Lower leg skin (tissue), 4 donors: ENCODE results near the gene LRP6. TPM values are rescaled to one million over a fixed set of nuclear protein-coding genes. Genes with fewer than 3 reads are reported as not detected.

ENCODE experiments used
- DNase-seq, 2 donors: peaks; one replicate each; pipeline ENCODE4 v3.0.0-alpha.2; 2019; ENCODE audit warnings: low spot score in 2 of 2
- H3K4me3 ChIP-seq: fragments of 200-600 bp; sonication (generic); 2 replicates; pipeline ENCODE4 v1.5.1; 2017; ENCODE audit warnings: mild to moderate bottlenecking, low read depth; ENCODE audit not compliant: poor library complexity, severe bottlenecking
- CTCF ChIP-seq, 3 donors: fragments of 450-650 bp; IDR thresholded peaks; one replicate each; pipeline ENCODE4 v1.5.1; 2016; ENCODE audit warnings: antibody characterized with exemption in 3 of 3, mild to moderate bottlenecking in 3 of 3, moderate library complexity in 2 of 3
- POLR2A ChIP-seq, 2 donors: fragments of 450-650 bp; IDR thresholded peaks; one replicate each; pipeline ENCODE4 v1.6.1; 2016 to 2017; ENCODE audit warnings: antibody characterized with exemption in 2 of 2, mild to moderate bottlenecking in 1 of 2, moderate library complexity in 1 of 2
- WGBS, 2 donors: methylation state at CpG; one replicate each; pipeline ENCODE4 v1.1.5; 2018; 5-methylcytosine and 5-hydroxymethylcytosine counted together
- intact Hi-C: fragments of 100-400 bp; cut with DNase I; formaldehyde crosslinking; loops from one replicate; pipeline ENCODE4 v1.15.0; 2023; ENCODE audit warnings: low total_unique reads
- total RNA-seq, 4 donors: library from RNA; depleted of rRNA; stranded (reverse); fragments of >200 nt; gene quantifications; one replicate each; pipeline ENCODE4 v1.1.0, GENCODE V29; 2016

LRP6 gene
- total RNA-seq, 4 donors from 2014 or later, result 19.6 to 37.3 (median 26.1) TPM

- intact Hi-C loops, result no loop called here
- 81 to 86% methylated on average over 3 of the region's 3 CpGs for WGBS, 2 donors
- H3K4me3 ChIP-seq, result no peak overlapping the region
- no peak for DNase-seq
- no peak for TF ChIP-seq CTCF (IDR thresholded peaks at IDR 0.05)
- no peak for TF ChIP-seq POLR2A (IDR thresholded peaks at IDR 0.05)
These were observed 133.6 kb downstream of the LRP6 start for GRCh38 chr12:12133259-12133658.

- WGBS, 2 donors, result 72 to 75% methylated on average over 4 of the region's 4 CpGs
- H3K4me3 ChIP-seq, result no peak overlapping the region
- DNase-seq, result no peak
- no peak for TF ChIP-seq CTCF (IDR thresholded peaks at IDR 0.05)
- TF ChIP-seq POLR2A (IDR thresholded peaks at IDR 0.05), result no peak
- intact Hi-C loops, result no loop called here
These were observed 138.2 kb downstream of the LRP6 start for GRCh38 chr12:12128670-12129069.

- no peak overlapping the region for H3K4me3 ChIP-seq
- 93% methylated on average over 2 of the region's 2 CpGs for WGBS, 2 donors
- no peak for DNase-seq
- TF ChIP-seq CTCF (IDR thresholded peaks at IDR 0.05) (no peak), POLR2A (IDR thresholded peaks at IDR 0.05) (no peak)
- intact Hi-C loops, result no loop called here
These were observed 139.5 kb downstream of the LRP6 start for GRCh38 chr12:12127304-12127703.

GRCh38 chr12:12126551-12126950, 140.3 kb downstream of the LRP6 start:
- no peak for DNase-seq
- 75 to 80% methylated on average over 4 of the region's 4 CpGs for WGBS, 2 donors
- TF ChIP-seq CTCF (IDR thresholded peaks at IDR 0.05) (no peak), POLR2A (IDR thresholded peaks at IDR 0.05) (no peak)
- intact Hi-C loops, result no loop called here
- no peak overlapping the region for H3K4me3 ChIP-seq

GRCh38 chr12:12123036-12123604, 143.7 kb downstream of the LRP6 start:
- 66 to 78% methylated on average over 3 of the region's 3 CpGs for WGBS, 2 donors
- no peak for TF ChIP-seq POLR2A (IDR thresholded peaks at IDR 0.05)
- TF ChIP-seq CTCF (IDR thresholded peaks at IDR 0.05), result no peak
- intact Hi-C loops, result no loop called here
- no peak for DNase-seq
- H3K4me3 ChIP-seq, result no peak overlapping the region

- TF ChIP-seq CTCF (IDR thresholded peaks at IDR 0.05), result no peak
- no peak for TF ChIP-seq POLR2A (IDR thresholded peaks at IDR 0.05)
- DNase-seq, result no peak
- H3K4me3 ChIP-seq, result no peak overlapping the region
- WGBS, 2 donors, result 83 to 88% methylated on average over 5 of the region's 5 CpGs
- intact Hi-C loops, result no loop called here
These were observed 145.8 kb downstream of the LRP6 start for GRCh38 chr12:12121061-12121460.
